ENCODE measurements around the gene TIAM2. TPM values are rescaled to one million over a fixed set of nuclear protein-coding genes. Genes with fewer than 3 reads are reported as not detected.

The TIAM2 gene
- polyA plus RNA-seq, 1 experiment, result 12.6 TPM

- peak overlapping the region; percentile 31; the same call in 1 of the 2 replicates for H3K4me3 ChIP-seq (ENCODE audit: low read depth, low read length)
- no peaks in the 10 kb centered on the region for H3K9me3 ChIP-seq (ENCODE audit: control insufficient read depth, insufficient read depth, low read length)
- ChIA-PET CTCF (interaction anchor here (0.6 to 7.2 kb wide), 7 partner anchors 76 to 497 kb away, joined by 4 to 163 read pairs (median 13); no protein-coding TSS in a partner anchor), POLR2A (interaction anchor here (0.5 to 1.1 kb wide), 4 partner anchors 47 to 240 kb away, joined by 3 to 4 read pairs (median 3); no protein-coding TSS in a partner anchor)
- H3K27ac ChIP-seq (ENCODE audit: low read depth, low read length), result peak overlapping the region; percentile 11
- H3K27me3 ChIP-seq (ENCODE audit: control insufficient read depth, insufficient read depth, low read length), result no peaks in the 10 kb centered on the region
- DNase-seq (ENCODE audit: low read depth, low spot score), result no peak
- no peak for TF ChIP-seq CTCF (IDR thresholded peaks at IDR 0.05; ENCODE audit: low read depth, low read length)
Measured at GRCh38 chr6:155171747-155172449, 176.8 kb downstream of the TIAM2 start.

GRCh38 chr6:155173488-155173887 lies 178.4 kb downstream of the TIAM2 start:
- Histone ChIP-seq H3K9me3 (ENCODE audit: control insufficient read depth, insufficient read depth, low read length) (no peaks in the 10 kb centered on the region), H3K27ac (ENCODE audit: low read depth, low read length) (no peak overlapping the region), H3K4me3 (ENCODE audit: low read depth, low read length) (no peak overlapping the region), H3K27me3 (ENCODE audit: control insufficient read depth, insufficient read depth, low read length) (no peaks in the 10 kb centered on the region)
- TF ChIP-seq CTCF (IDR thresholded peaks at IDR 0.05; ENCODE audit: low read depth, low read length), result no peak
- POLR2A ChIA-PET, result interaction anchor here (0.7 kb wide), 1 partner anchor 153 kb away, joined by 4 read pairs; no protein-coding TSS in a partner anchor
- CTCF ChIA-PET, result interaction anchor here (0.6 to 7.2 kb wide), 10 partner anchors 9 to 499 kb away, joined by 3 to 163 read pairs (median 5); no protein-coding TSS in a partner anchor
- no peak for DNase-seq (ENCODE audit: low read depth, low spot score)

GRCh38 chr6:155174576-155175211 lies 179.6 kb downstream of the TIAM2 start:
- ChIA-PET CTCF (interaction anchor here (0.6 to 7.2 kb wide), 10 partner anchors 11 to 500 kb away, joined by 3 to 163 read pairs (median 4); no protein-coding TSS in a partner anchor), POLR2A (no interaction called here)
- DNase-seq (ENCODE audit: low read depth, low spot score), result peak; percentile 55
- Histone ChIP-seq H3K27me3 (ENCODE audit: control insufficient read depth, insufficient read depth, low read length) (no peaks in the 10 kb centered on the region), H3K27ac (ENCODE audit: low read depth, low read length) (no peak overlapping the region), H3K4me3 (ENCODE audit: low read depth, low read length) (no peak overlapping the region), H3K9me3 (ENCODE audit: control insufficient read depth, insufficient read depth, low read length) (no peaks in the 10 kb centered on the region)
- TF ChIP-seq CTCF (IDR thresholded peaks at IDR 0.05; ENCODE audit: low read depth, low read length), result peak; percentile 81

GRCh38 chr6:155177363-155177961 lies 182.3 kb downstream of the TIAM2 start:
- ChIA-PET POLR2A (interaction anchor here (0.6 to 1.4 kb wide), 3 partner anchors 11 to 141 kb away, joined by 3 to 7 read pairs (median 5); no protein-coding TSS in a partner anchor), CTCF (interaction anchor here (0.6 to 3.2 kb wide), 25 partner anchors 10 to 502 kb away, joined by 3 to 89 read pairs (median 5); no protein-coding TSS in a partner anchor)
- Histone ChIP-seq H3K9me3 (ENCODE audit: control insufficient read depth, insufficient read depth, low read length) (no peaks in the 10 kb centered on the region), H3K27ac (ENCODE audit: low read depth, low read length) (no peak overlapping the region), H3K27me3 (ENCODE audit: control insufficient read depth, insufficient read depth, low read length) (no peaks in the 10 kb centered on the region), H3K4me3 (ENCODE audit: low read depth, low read length) (no peak overlapping the region)
- peak; percentile 55 for DNase-seq (ENCODE audit: low read depth, low spot score)
- peak; percentile 70 for TF ChIP-seq CTCF (IDR thresholded peaks at IDR 0.05; ENCODE audit: low read depth, low read length)
